ENCODE results near the gene HOXC5. TPM values are rescaled to one million over a fixed set of nuclear protein-coding genes. Genes with fewer than 3 reads are reported as not detected.
"Not testable (repeated sequence)": the region's sequence is repeated elsewhere in the genome, so short reads cannot be mapped to it uniquely, and the experiment has no call there.

The HOXC5 gene
- total and polyA plus RNA-seq, 9 donors = 1.8 to 11.0 (median 2.9) TPM

GRCh38 chr12:54039417-54040147 is 6.7 kb downstream of the HOXC5 start:
- H3K9me3 ChIP-seq = no peaks in the 10 kb centered on the region
- intact Hi-C loops (cut with DNase I) = loop anchor here in 3 of 4 donors (5.0 to 10.0 kb wide), 2 partner anchors 85 to 88 kb away; no protein-coding TSS in a partner anchor
- H3K27ac ChIP-seq = peak overlapping the region in 1 of 2 donors; percentile 86
- TF ChIP-seq EP300 (IDR thresholded peaks at IDR 0.05) = no peak
- TF ChIP-seq POLR2A (IDR thresholded peaks at IDR 0.05) = no peak
- TF ChIP-seq CTCF (IDR thresholded peaks at IDR 0.05) = no peak
- no peaks in the 10 kb centered on the region for H3K36me3 ChIP-seq
- DNase-seq = peak; percentile 72 to 86 (median 79)
- peaks cover 26% of the 10 kb centered on the region for H3K4me1 ChIP-seq (ENCODE audit: insufficient read depth)
- WGBS, 3 donors = 10 to 13% (median 11%) methylated on average over 16 of the region's 16 CpGs
- H3K27me3 ChIP-seq = no peaks in the 10 kb centered on the region
- H3K4me3 ChIP-seq = no peak overlapping the region

GRCh38 chr12:54040148-54040494 is 7.3 kb downstream of the HOXC5 start:
- no peak for TF ChIP-seq EP300 (IDR thresholded peaks at IDR 0.05)
- TF ChIP-seq CTCF (IDR thresholded peaks at IDR 0.05) = no peak
- WGBS, 3 donors = 44 to 65% (median 46%) methylated on average over 4 of the region's 4 CpGs
- H3K27ac ChIP-seq = peak overlapping the region in 1 of 2 donors; percentile 86

GRCh38 chr12:54040648-54041047 is 7.8 kb downstream of the HOXC5 start:
- H3K27me3 ChIP-seq = no peaks in the 10 kb centered on the region

More at GRCh38 chr12:54040148-54040494, 7.3 kb downstream of the HOXC5 start:
- no peaks in the 10 kb centered on the region for H3K27me3 ChIP-seq
- H3K4me1 ChIP-seq (ENCODE audit: insufficient read depth) = peaks cover 26% of the 10 kb centered on the region
- H3K9me3 ChIP-seq = no peaks in the 10 kb centered on the region
- H3K4me3 ChIP-seq = no peak overlapping the region
- H3K36me3 ChIP-seq = no peaks in the 10 kb centered on the region
- intact Hi-C loops (cut with DNase I) = no loop called here
- DNase-seq = peak in 3 of 5 donors; percentile 9 to 37 (median 36)

GRCh38 chr12:54041097-54041690 is 8.3 kb downstream of the HOXC5 start:
- peaks cover 26% of the 10 kb centered on the region for H3K4me1 ChIP-seq (ENCODE audit: insufficient read depth)

More at GRCh38 chr12:54040648-54041047, 7.8 kb downstream of the HOXC5 start:
- Histone ChIP-seq H3K36me3 (no peaks in the 10 kb centered on the region), H3K4me1 (ENCODE audit: insufficient read depth) (peaks cover 26% of the 10 kb centered on the region), H3K27ac (peak overlapping the region in 1 of 2 donors; percentile 86), H3K4me3 (no peak overlapping the region), H3K9me3 (no peaks in the 10 kb centered on the region)
- WGBS, 3 donors = 80 to 86% (median 83%) methylated on average over 3 of the region's 3 CpGs
- intact Hi-C loops (cut with DNase I) = no loop called here
- DNase-seq = no peak
- no peak for TF ChIP-seq POLR2A (IDR thresholded peaks at IDR 0.05)
- no peak for TF ChIP-seq CTCF (IDR thresholded peaks at IDR 0.05)
- no peak for TF ChIP-seq EP300 (IDR thresholded peaks at IDR 0.05)

GRCh38 chr12:54042033-54042432 is 9.2 kb downstream of the HOXC5 start:
- H3K4me1 ChIP-seq (ENCODE audit: insufficient read depth) = peaks cover 24% of the 10 kb centered on the region
- H3K27ac ChIP-seq; H3K4me3 ChIP-seq; H3K36me3 ChIP-seq; DNase-seq; intact Hi-C loops (cut with DNase I); H3K9me3 ChIP-seq; H3K27me3 ChIP-seq: not testable (repeated sequence)
- 82 to 89% (median 87%) methylated on average over 6 of the region's 6 CpGs for WGBS, 3 donors

More at GRCh38 chr12:54041097-54041690, 8.3 kb downstream of the HOXC5 start:
- H3K27ac ChIP-seq = no peak overlapping the region
- DNase-seq = no peak
- no peaks in the 10 kb centered on the region for H3K9me3 ChIP-seq
- WGBS, 3 donors = 88 to 96% (median 94%) methylated on average over 2 of the region's 2 CpGs
- H3K36me3 ChIP-seq = no peaks in the 10 kb centered on the region
- no peaks in the 10 kb centered on the region for H3K27me3 ChIP-seq
- H3K4me3 ChIP-seq = no peak overlapping the region
- intact Hi-C loops (cut with DNase I) = no loop called here
- TF ChIP-seq EP300 (IDR thresholded peaks at IDR 0.05) (no peak), POLR2A (IDR thresholded peaks at IDR 0.05) (no peak), CTCF (IDR thresholded peaks at IDR 0.05) (no peak)
